RWPE1 (cell line): Measurements from ENCODE around the gene PTBP3.
"Not testable (repeated sequence)": the region's sequence is repeated elsewhere in the genome, so short reads cannot be mapped to it uniquely, and the experiment has no call there.

Experiments used
- CTCF ChIA-PET: fragments of 350-600 bp; sonication (Branson Sonifier 250); formaldehyde crosslinking; extraction: SDS; loops from one replicate; lab custom pipeline; 2021; lab: Yijun Ruan, JAX
- POLR2A ChIA-PET: fragments of 400-600 bp; formaldehyde crosslinking; extraction: SDS; loops from one replicate; lab custom pipeline; 2020; ENCODE audit warnings: antibody characterized with exemption; ENCODE audit not compliant: low non-redundant PET; lab: Yijun Ruan, JAX
- DNase-seq: peaks from one replicate; pipeline ENCODE4 v3.0.0; 2012; ENCODE audit warnings: low spot score
- H3K27ac ChIP-seq: fragments of 450-650 bp; 2 replicates; pipeline ENCODE4 v1.5.1; 2017
- TF ChIP-seq, protein P1 (sequence below): fragments of 450-650 bp; conservative IDR thresholded peaks from 2 replicates; pipeline ENCODE4 v1.5.1; 2017; ENCODE audit warnings: low read depth, mild to moderate bottlenecking

Gene PTBP3

DNA sequence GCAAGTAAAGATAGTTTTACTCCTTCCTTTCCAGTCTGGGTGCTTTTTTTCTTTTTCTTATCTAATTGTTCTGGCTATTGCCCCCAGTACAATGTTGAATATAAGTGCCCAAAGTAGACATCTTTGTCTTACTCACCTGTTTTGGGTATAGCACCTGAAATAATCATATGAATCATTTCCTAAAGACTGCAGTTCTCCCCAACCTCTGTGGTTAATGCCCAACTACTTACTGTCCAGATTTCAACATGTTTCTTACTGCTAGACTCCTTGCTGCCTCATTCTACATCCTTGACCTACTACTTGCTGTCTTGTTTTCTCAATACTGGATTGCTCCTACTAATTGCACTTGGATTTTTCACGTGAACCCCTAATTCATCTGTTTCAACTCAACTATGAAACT, 37.6 kb upstream of the PTBP3 start:
- POLR2A ChIA-PET, result no interaction called here
- TF ChIP-seq, protein P1, sequence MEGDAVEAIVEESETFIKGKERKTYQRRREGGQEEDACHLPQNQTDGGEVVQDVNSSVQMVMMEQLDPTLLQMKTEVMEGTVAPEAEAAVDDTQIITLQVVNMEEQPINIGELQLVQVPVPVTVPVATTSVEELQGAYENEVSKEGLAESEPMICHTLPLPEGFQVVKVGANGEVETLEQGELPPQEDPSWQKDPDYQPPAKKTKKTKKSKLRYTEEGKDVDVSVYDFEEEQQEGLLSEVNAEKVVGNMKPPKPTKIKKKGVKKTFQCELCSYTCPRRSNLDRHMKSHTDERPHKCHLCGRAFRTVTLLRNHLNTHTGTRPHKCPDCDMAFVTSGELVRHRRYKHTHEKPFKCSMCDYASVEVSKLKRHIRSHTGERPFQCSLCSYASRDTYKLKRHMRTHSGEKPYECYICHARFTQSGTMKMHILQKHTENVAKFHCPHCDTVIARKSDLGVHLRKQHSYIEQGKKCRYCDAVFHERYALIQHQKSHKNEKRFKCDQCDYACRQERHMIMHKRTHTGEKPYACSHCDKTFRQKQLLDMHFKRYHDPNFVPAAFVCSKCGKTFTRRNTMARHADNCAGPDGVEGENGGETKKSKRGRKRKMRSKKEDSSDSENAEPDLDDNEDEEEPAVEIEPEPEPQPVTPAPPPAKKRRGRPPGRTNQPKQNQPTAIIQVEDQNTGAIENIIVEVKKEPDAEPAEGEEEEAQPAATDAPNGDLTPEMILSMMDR, result no peak
- no peak for DNase-seq
- CTCF ChIA-PET, result interaction anchor here (0.7 kb wide), 1 partner anchor 624 kb away, joined by 4 read pairs; no protein-coding TSS in a partner anchor
- no peak overlapping the region for H3K27ac ChIP-seq

DNA sequence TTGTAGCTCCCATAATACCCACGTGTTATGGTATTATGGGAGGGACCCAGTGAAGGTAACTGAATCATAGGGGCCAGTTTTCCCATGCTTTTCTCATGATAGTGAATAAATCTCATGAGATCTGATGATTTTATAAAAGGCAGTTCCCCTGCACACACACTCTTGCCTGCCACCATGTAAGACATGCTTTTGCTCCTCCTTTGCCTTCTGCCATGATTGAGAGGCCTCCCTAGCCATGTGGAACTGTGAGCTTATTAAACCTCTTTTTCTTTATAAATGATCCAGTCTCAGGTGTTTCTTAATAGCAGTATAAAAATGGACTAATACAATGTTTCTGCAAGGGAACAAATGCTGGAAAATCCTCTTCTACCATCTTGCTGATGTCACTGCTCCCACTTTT, 36.4 kb upstream of the PTBP3 start:
- no peak overlapping the region for H3K27ac ChIP-seq
- ChIA-PET POLR2A (no interaction called here), CTCF (no interaction called here)
- TF ChIP-seq, protein P1, result no peak
- DNase-seq, result no peak

DNA sequence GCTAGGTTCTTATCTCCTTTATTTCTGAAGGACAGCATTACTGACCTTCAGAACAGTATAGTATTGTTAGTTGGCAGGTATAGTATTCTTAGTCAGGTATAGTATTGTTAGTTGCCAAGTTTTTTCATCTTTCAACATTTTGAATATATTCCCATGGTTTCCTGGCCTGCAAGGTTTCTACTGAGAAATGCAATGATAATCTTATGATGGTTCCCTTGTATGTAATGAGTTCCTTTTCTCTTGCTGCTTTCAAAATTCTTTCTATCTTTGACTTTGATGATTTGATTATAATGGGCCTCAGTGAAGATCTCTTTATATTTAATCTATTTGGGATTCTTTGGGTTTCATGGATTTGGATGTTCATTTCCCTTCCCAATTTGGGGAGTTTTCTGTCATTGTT, 34.0 kb upstream of the PTBP3 start:
- no peak for DNase-seq
- no peak overlapping the region for H3K27ac ChIP-seq
- CTCF ChIA-PET, result no interaction called here
- POLR2A ChIA-PET, result interaction anchor here (0.6 kb wide), 1 partner anchor 21 kb away, joined by 5 read pairs; no protein-coding TSS in a partner anchor
- TF ChIP-seq, protein P1, result no peak

DNA sequence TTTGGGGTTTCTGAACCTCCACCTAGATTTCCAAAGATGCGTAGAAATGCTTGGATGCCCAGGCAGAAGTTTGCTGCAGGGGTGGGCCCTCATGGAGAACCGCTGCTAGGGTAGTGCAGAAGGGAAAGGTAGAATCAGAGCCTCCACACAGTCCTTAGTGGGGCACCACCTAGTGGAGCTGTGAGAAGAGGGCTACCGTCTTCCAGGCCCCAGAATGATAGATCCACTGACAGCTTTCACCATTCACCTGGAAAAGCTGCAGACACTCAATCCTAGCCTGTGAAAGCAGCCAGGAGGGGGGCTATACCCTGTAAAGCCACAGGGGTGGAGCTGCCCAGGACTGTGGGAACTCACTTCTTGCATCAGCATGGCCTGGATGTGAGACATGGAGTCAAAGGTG, 33.2 kb upstream of the PTBP3 start:
- ChIA-PET POLR2A (no interaction called here), CTCF (interaction anchor here (0.7 to 1.2 kb wide), 2 partner anchors 13 to 34 kb away, joined by 3 to 6 read pairs; no protein-coding TSS in a partner anchor)
- DNase-seq, result no peak
- no peak overlapping the region for H3K27ac ChIP-seq
- TF ChIP-seq, protein P1, result no peak

DNA sequence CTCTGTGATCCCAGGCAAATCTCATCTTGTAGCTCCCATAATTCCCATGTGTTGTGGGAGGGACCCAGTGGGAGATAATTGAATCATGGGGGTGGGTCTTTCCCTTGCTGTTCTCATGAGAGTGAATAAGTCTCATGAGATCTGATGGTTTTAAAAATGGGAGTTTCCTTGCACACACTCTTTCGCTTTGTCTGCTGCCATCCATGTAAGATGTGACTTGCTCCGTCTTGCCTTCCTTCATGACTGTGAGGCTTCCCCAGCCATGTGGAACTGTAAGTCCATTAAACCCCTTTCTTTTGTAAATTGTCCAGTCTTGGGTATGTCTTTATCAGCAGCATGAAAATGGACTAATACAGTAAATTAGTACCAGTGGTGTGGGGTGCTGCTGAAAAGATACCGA, 31.8 kb upstream of the PTBP3 start:
- CTCF ChIA-PET, result interaction anchor here (0.6 kb wide), 2 partner anchors 31 to 282 kb away, joined by 3 to 6 read pairs; no protein-coding TSS in a partner anchor
- POLR2A ChIA-PET, DNase-seq: not testable (repeated sequence)

DNA sequence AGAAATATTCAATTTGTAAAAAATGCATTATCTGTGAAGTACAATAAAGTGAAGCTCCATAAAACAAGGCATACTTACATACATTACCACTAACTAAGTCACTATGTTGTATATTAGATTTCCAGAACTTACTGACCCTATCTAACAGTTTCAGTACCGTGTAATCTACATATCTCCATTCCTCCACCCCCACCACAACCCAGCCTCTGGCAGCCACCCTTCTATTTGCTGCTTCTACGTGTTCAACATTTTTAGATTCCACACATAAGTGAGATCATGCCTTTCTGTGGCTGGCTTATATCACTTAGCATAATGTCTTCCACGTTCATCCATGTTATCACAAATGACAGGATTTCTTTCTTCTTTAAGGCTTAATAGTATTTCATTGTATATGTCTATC, 31.3 kb upstream of the PTBP3 start:
- no peak for DNase-seq
- no peak overlapping the region for H3K27ac ChIP-seq
- TF ChIP-seq, protein P1, result no peak
- ChIA-PET CTCF (interaction anchor here (0.6 to 1.3 kb wide), 2 partner anchors 46 to 252 kb away, joined by 3 to 4 read pairs; no protein-coding TSS in a partner anchor), POLR2A (no interaction called here)

More for the DNA sequence above, 31.8 kb upstream of the PTBP3 start:
- not testable (repeated sequence) for H3K27ac ChIP-seq

DNA sequence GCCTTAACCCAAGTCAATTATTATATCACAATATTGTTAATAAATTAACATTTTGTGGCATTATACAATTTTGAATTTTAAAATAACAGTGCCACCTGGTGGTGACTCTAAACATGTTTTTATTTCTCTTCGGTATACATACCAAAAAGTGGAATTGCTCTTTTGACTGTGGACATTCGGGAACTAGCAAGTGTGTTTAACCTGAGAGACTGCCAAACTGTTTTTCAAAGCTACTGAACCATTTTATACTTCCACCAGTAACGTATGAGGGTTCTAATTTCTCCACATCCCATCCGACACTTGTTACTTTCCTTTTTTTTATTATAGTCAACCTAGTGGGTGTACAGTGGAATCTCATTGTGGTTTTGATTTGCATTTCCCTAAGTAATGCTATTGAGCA, 28.2 kb upstream of the PTBP3 start:
- ChIA-PET CTCF (interaction anchor here (0.6 to 3.5 kb wide), 9 partner anchors 18 to 541 kb away, joined by 3 to 37 read pairs (median 3); partner anchors contain the start of gene PTBP3), POLR2A (no interaction called here)
- TF ChIP-seq, protein P1, result peak; percentile 74
- no peak overlapping the region for H3K27ac ChIP-seq
- DNase-seq, result no peak
